Measurements from ENCODE around the gene PAM16. TPM values are rescaled to one million over a fixed set of nuclear protein-coding genes. Genes with fewer than 3 reads are reported as not detected.

The PAM16 gene
- total RNA-seq, 1 experiment from 2014 or later = 65.6 TPM

- H3K4me2 ChIP-seq (ENCODE audit: low read depth, low read length, poor library complexity, severe bottlenecking) = no peak overlapping the region
- DNase-seq = no peak
- H3K4me1 ChIP-seq (ENCODE audit: low read length) = peaks cover 7% of the 10 kb centered on the region; the same call in 1 of the 2 replicates
- H4K20me1 ChIP-seq (ENCODE audit: insufficient read depth, low read depth, low read length) = peaks cover 35% of the 10 kb centered on the region; the same call in 1 of the 2 replicates
- H3K36me3 ChIP-seq (ENCODE audit: insufficient read depth, low read length) = no peaks in the 10 kb centered on the region
- H3K27me3 ChIP-seq (ENCODE audit: low read length) = no peaks in the 10 kb centered on the region
- no peak overlapping the region for H3K27ac ChIP-seq (ENCODE audit: low read length)
- no peaks in the 10 kb centered on the region for H3K9me2 ChIP-seq (replicated peaks; ENCODE audit: insufficient read depth, low read length)
- no peak overlapping the region for H3K4me3 ChIP-seq (ENCODE audit: low read length)
- no peaks in the 10 kb centered on the region for H3K79me2 ChIP-seq (ENCODE audit: low read length)
- no peak overlapping the region for H2AFZ ChIP-seq (ENCODE audit: low read length)
- H3K9me3 ChIP-seq (ENCODE audit: low read length) = no peaks in the 10 kb centered on the region
- no peak overlapping the region for H3K9ac ChIP-seq (ENCODE audit: low read length)
Measured at GRCh38 chr16:4380119-4381063, 29.3 kb upstream of the PAM16 start.

DNA sequence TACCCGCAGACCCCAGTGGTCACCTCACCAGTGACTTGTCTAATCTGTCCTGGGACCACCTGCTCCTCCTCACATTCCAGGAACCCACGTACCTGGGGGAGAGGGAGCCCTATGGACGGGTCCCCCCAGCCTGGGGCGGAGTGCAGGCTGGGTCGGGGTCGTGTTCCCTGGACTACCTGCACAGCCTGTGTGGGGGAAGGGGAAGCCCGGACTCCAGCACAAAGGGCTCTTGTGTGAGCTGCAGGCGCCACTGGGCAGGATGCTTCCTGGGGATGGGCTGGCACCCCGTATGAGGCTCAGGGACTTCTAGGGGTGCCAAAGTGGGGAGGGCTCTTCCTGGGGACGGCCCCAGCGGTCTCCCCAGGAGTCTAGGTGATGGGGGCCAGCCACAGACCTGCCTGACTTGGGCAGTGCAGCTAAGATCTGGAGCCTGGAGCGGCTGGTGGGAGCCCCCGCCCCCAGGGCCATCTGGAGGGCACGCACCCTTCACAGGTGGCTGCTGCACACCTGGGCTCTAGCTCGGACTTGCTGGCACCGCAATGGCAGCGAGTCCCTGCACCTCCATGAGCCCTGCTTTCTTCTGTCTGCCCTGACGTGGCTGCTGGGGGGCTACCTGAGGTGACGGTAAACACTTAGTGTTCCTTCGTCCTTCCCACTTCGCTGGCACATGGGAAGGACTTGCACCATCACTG, 28.0 kb upstream of the PAM16 start:
- Histone ChIP-seq H3K9me3 (ENCODE audit: low read length) (no peaks in the 10 kb centered on the region), H3K36me3 (ENCODE audit: insufficient read depth, low read length) (no peaks in the 10 kb centered on the region), H3K4me2 (ENCODE audit: low read depth, low read length, poor library complexity, severe bottlenecking) (no peak overlapping the region), H2AFZ (ENCODE audit: low read length) (no peak overlapping the region), H3K9ac (ENCODE audit: low read length) (no peak overlapping the region), H4K20me1 (ENCODE audit: insufficient read depth, low read depth, low read length) (peaks cover 35% of the 10 kb centered on the region; the same call in 1 of the 2 replicates), H3K4me3 (ENCODE audit: low read length) (no peak overlapping the region), H3K27ac (ENCODE audit: low read length) (no peak overlapping the region), H3K79me2 (ENCODE audit: low read length) (no peaks in the 10 kb centered on the region), H3K9me2 (replicated peaks; ENCODE audit: insufficient read depth, low read length) (no peaks in the 10 kb centered on the region), H3K4me1 (ENCODE audit: low read length) (peaks cover 5% of the 10 kb centered on the region; the same call in 1 of the 2 replicates), H3K27me3 (ENCODE audit: low read length) (no peaks in the 10 kb centered on the region)
- DNase-seq = no peak

DNA sequence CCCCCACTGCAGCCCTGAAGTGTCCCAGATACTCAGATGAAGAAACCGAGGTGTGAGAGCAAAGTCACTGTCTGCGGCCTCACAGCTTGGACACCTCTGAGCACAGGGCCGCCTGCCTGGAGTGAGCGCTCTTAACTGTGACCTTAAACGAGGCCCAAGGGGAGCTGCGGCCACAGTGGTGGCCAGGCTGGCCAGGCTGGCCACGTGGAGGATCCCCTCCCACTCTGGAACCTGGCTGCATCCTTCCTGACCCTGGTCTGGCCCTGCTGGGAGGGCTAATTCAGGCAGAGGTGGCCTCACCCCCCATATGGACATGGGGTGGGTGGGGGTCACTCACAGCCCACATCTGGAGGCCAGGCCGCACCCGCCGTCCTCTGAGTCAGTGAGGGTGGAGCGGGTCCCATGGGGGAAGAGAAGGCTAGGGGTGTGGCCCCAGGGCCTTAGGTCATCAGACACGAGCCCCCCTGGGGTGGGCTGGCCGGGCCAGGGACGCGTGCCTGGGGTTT, 27.1 kb upstream of the PAM16 start:
- no peak overlapping the region for H3K9ac ChIP-seq (ENCODE audit: low read length)
- no peaks in the 10 kb centered on the region for H3K9me3 ChIP-seq (ENCODE audit: low read length)
- no peak for DNase-seq
- peaks cover 8% of the 10 kb centered on the region for H3K4me1 ChIP-seq (ENCODE audit: low read length)
- H2AFZ ChIP-seq (ENCODE audit: low read length) = no peak overlapping the region
- no peak overlapping the region for H3K4me2 ChIP-seq (ENCODE audit: low read depth, low read length, poor library complexity, severe bottlenecking)
- no peaks in the 10 kb centered on the region; the same call in 1 of the 2 replicates for H3K36me3 ChIP-seq (ENCODE audit: insufficient read depth, low read length)
- no peaks in the 10 kb centered on the region for H3K79me2 ChIP-seq (ENCODE audit: low read length)
- H3K9me2 ChIP-seq (replicated peaks; ENCODE audit: insufficient read depth, low read length) = no peaks in the 10 kb centered on the region
- H3K4me3 ChIP-seq (ENCODE audit: low read length) = no peak overlapping the region
- H3K27me3 ChIP-seq (ENCODE audit: low read length) = no peaks in the 10 kb centered on the region
- no peak overlapping the region for H3K27ac ChIP-seq (ENCODE audit: low read length)
- H4K20me1 ChIP-seq (ENCODE audit: insufficient read depth, low read depth, low read length) = peaks cover 42% of the 10 kb centered on the region; the same call in 1 of the 2 replicates

GRCh38 chr16:4377573-4378154, 26.5 kb upstream of the PAM16 start:
- no peak overlapping the region for H3K4me2 ChIP-seq (ENCODE audit: low read depth, low read length, poor library complexity, severe bottlenecking)
- H3K36me3 ChIP-seq (ENCODE audit: insufficient read depth, low read length) = no peaks in the 10 kb centered on the region; the same call in 1 of the 2 replicates

DNA sequence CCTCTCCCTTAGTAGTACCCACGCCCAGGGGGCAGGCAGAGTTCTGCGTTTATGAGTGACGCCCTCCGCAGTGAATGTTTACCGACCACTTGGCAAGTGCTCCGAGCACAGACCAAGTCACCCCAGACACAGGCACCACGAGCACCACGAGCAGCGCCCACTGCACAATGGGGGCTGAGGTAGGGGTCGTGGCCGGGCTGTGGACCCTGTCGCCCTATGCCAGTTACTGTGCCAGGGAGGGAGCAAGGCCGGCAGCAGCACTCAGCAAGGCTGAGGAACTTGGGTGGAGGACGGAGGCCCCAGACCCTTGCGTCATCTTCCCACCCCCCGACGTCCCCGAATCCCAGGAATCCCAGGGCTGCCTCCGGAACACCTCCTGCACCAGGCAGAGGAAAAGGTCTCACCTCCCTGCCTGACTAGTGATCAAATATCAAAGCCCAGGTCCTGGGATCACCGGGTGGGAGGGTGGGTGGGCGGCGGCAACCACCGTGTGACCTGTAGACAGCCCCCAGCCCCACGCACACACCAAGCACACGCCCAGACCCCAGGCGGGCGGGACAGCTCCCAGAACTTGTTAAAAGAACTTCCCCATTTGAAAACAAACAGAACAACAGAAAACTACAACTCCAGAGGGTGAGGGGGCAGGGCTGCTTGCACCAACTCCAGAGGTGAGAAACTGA, 25.9 kb upstream of the PAM16 start:
- Histone ChIP-seq H3K27ac (ENCODE audit: low read length) (no peak overlapping the region), H3K4me1 (ENCODE audit: low read length) (peaks cover 20% of the 10 kb centered on the region), H3K9me2 (replicated peaks; ENCODE audit: insufficient read depth, low read length) (no peaks in the 10 kb centered on the region), H3K79me2 (ENCODE audit: low read length) (no peaks in the 10 kb centered on the region), H3K4me2 (ENCODE audit: low read depth, low read length, poor library complexity, severe bottlenecking) (no peak overlapping the region), H3K9me3 (ENCODE audit: low read length) (no peaks in the 10 kb centered on the region), H3K36me3 (ENCODE audit: insufficient read depth, low read length) (no peaks in the 10 kb centered on the region; the same call in 1 of the 2 replicates), H3K9ac (ENCODE audit: low read length) (no peak overlapping the region), H3K4me3 (ENCODE audit: low read length) (no peak overlapping the region), H4K20me1 (ENCODE audit: insufficient read depth, low read depth, low read length) (peaks cover 53% of the 10 kb centered on the region; the same call in 1 of the 2 replicates), H3K27me3 (ENCODE audit: low read length) (no peaks in the 10 kb centered on the region), H2AFZ (ENCODE audit: low read length) (no peak overlapping the region)
- DNase-seq = no peak

More at GRCh38 chr16:4377573-4378154, 26.5 kb upstream of the PAM16 start:
- H3K9ac ChIP-seq (ENCODE audit: low read length) = no peak overlapping the region
- DNase-seq = no peak
- H3K9me2 ChIP-seq (replicated peaks; ENCODE audit: insufficient read depth, low read length) = no peaks in the 10 kb centered on the region
- peaks cover 13% of the 10 kb centered on the region for H3K4me1 ChIP-seq (ENCODE audit: low read length)
- no peak overlapping the region for H3K27ac ChIP-seq (ENCODE audit: low read length)
- no peaks in the 10 kb centered on the region for H3K27me3 ChIP-seq (ENCODE audit: low read length)
- H2AFZ ChIP-seq (ENCODE audit: low read length) = no peak overlapping the region
- H3K79me2 ChIP-seq (ENCODE audit: low read length) = no peaks in the 10 kb centered on the region
- no peak overlapping the region for H3K4me3 ChIP-seq (ENCODE audit: low read length)
- no peaks in the 10 kb centered on the region for H3K9me3 ChIP-seq (ENCODE audit: low read length)
- peaks cover 47% of the 10 kb centered on the region; the same call in 1 of the 2 replicates for H4K20me1 ChIP-seq (ENCODE audit: insufficient read depth, low read depth, low read length)

GRCh38 chr16:4376126-4376892, 25.2 kb upstream of the PAM16 start:
- Histone ChIP-seq H4K20me1 (ENCODE audit: insufficient read depth, low read depth, low read length) (peaks cover 54% of the 10 kb centered on the region; the same call in 1 of the 2 replicates), H2AFZ (ENCODE audit: low read length) (no peak overlapping the region), H3K27me3 (ENCODE audit: low read length) (no peaks in the 10 kb centered on the region), H3K36me3 (ENCODE audit: insufficient read depth, low read length) (no peaks in the 10 kb centered on the region; the same call in 1 of the 2 replicates), H3K9me3 (ENCODE audit: low read length) (no peaks in the 10 kb centered on the region), H3K9ac (ENCODE audit: low read length) (no peak overlapping the region), H3K27ac (ENCODE audit: low read length) (no peak overlapping the region), H3K4me2 (ENCODE audit: low read depth, low read length, poor library complexity, severe bottlenecking) (no peak overlapping the region), H3K4me3 (ENCODE audit: low read length) (no peak overlapping the region), H3K9me2 (replicated peaks; ENCODE audit: insufficient read depth, low read length) (no peaks in the 10 kb centered on the region), H3K4me1 (ENCODE audit: low read length) (peaks cover 22% of the 10 kb centered on the region), H3K79me2 (ENCODE audit: low read length) (no peaks in the 10 kb centered on the region)
- DNase-seq = no peak

DNA sequence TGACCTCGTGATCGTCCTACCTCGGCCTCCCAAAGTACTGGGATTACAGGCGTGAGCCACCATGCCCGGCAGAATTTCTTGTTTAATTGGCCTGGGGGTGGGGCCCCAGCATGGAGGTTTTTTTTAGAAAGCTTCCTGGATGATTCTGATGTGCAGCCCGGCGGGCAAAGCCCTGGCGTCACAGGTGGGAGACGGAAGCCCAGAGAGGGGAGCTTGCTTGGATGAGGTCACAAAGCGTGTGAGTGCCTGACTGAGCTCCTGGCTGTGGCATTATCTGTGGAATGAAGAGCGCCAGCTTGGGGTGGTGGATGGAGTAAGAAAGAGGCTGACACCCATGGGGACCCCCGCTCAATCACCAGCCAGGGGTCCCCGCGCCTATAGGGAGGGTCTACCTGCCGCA, 24.6 kb upstream of the PAM16 start:
- no peaks in the 10 kb centered on the region; the same call in 1 of the 2 replicates for H3K27me3 ChIP-seq (ENCODE audit: low read length)
- no peak overlapping the region for H3K9ac ChIP-seq (ENCODE audit: low read length)
- no peak for DNase-seq
- no peak overlapping the region for H3K27ac ChIP-seq (ENCODE audit: low read length)
- no peak overlapping the region for H3K4me3 ChIP-seq (ENCODE audit: low read length)
- no peaks in the 10 kb centered on the region; the same call in 1 of the 2 replicates for H3K36me3 ChIP-seq (ENCODE audit: insufficient read depth, low read length)
- H3K9me3 ChIP-seq (ENCODE audit: low read length) = no peaks in the 10 kb centered on the region
- no peaks in the 10 kb centered on the region for H3K79me2 ChIP-seq (ENCODE audit: low read length)
- H3K4me1 ChIP-seq (ENCODE audit: low read length) = peaks cover 28% of the 10 kb centered on the region
- H4K20me1 ChIP-seq (ENCODE audit: insufficient read depth, low read depth, low read length) = peaks cover 59% of the 10 kb centered on the region
- H3K4me2 ChIP-seq (ENCODE audit: low read depth, low read length, poor library complexity, severe bottlenecking) = no peak overlapping the region
- H2AFZ ChIP-seq (ENCODE audit: low read length) = no peak overlapping the region
- no peaks in the 10 kb centered on the region for H3K9me2 ChIP-seq (replicated peaks; ENCODE audit: insufficient read depth, low read length)
